Measurements from ENCODE around the gene NELFA.
"Not testable (repeated sequence)": the region's sequence is repeated elsewhere in the genome, so short reads cannot be mapped to it uniquely, and the experiment has no call there.

The NELFA gene

DNA sequence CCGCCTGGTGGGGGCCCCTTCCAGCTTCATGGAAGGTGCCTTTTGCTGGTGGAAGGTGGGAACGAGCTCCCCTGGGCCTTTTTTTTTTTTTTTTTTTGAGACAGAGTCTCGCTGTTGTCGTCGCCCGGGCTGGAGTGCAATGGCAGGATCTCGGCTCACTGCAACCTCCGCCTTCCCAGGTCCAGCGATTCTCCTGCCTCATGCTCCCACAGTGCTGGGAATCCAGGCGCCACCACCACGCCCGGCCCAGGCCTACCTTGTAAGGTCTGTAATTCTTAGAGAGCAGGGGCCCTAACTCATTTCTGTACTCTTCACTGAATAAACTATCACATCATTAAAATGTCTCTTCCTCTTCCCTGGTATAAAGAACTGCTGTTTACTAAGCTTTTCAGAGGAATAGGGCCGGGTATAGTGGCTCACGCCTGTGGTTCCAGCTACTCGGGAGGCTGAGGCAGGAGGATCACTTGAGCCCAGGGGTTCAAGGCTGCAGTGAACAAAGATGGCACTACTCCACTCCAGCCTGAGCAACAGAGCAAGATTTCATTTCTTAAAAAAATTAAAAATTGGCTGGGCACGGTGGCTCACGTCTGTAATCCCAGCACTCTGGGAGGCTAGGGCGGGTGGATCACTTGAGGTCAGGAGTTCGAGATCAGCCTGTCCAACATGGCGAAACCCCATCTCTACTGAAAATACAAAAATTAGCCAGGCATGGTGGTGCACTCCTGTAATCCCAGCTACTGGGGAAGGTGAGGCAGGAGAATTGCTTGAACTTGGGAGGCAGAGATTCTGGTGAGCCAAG is 14.9 kb downstream of the NELFA start:
- DNase-seq = not testable (repeated sequence)

DNA sequence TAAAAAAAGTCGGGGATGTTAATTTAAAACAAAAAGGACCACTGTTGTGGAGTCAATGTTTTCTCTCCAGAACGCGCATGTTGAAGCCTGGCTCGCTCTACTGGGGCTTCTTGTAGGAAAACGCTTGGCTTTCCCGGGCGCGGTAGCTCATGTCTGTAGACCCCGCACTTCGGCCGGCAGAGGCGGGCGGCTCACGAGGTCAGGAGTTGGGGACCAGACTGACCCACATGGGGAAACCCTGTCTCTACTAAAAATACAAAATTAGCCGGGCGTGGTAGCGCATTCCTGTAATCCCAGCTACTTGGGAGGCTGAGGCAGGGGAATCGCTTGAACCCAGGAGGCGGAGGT is 15.6 kb downstream of the NELFA start:
- no peak for DNase-seq

DNA sequence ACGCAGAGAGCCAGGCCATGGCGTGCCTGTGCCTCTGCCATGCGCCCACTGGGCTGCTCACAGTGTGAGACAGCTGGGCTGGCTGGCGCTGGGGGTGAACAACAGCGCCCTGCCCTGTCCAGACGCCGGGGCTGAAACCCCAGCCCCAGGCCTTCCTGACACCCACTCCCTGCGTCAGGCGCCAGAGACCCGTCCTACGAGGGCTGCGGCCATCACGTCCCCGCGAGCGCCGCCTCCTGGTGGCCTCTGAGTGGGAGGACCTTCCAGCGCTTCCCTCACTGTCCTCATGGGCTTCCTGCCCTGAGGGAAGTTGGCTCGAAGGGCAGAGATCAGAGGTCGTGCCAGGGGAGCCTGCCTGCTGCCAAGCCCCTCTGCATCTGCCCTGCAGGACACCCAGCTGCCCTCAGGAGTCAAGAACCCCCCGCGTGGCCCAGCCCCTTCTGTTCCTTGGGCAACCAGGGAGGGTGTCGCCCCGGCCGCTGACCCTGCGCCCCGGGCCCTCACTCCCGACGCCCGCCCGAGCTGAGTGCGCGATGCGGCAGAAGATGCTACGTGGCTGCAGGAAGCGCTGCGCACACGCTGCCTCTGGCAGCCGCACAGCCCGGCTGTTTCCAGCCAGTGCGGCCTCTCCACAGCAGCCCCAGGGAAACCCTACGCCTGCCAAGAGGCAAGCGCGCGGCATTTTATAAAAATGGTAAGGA is 16.2 kb downstream of the NELFA start:
- no peak for DNase-seq

DNA sequence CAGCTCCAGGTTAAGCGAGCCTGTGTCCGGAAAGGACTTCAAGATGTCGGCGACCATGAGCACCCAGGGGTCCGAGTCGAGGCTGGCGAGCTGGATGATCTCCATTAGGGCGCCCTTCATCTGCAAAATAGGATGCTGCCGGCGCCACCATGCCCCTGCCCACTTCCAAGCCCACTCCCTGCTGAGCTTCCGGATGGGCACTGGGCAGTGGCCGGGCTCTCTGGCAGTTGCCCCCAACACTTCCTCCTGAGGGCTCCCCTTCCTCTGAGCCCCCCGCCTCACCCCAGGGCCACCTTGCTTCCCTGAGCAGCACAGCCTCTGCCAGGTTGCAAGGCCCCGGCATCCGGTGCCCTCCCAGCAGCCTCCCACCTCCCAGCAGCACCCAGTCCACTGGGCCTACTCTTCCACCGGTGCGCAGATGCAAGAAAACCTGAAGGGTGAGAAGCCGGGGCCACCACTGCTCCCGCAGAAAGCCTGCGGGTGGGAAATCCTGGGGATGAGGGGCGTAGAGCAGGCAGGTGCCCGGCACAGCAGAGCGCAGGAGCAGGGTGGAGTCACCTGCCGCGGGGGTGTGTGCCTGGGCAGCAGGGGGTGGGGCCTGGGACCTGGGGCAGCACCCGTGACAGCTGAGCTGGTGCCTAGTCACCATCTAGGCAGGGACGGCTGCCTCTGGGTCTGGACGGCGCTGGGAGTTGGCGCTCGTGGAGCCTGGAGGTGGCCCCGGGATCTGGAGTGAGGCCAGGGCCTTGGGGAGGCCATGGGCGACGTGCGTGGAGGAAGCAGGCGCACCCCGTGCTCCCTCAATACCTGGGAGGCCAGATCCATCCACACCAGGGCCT is 17.0 kb downstream of the NELFA start:
- no peak for DNase-seq

DNA sequence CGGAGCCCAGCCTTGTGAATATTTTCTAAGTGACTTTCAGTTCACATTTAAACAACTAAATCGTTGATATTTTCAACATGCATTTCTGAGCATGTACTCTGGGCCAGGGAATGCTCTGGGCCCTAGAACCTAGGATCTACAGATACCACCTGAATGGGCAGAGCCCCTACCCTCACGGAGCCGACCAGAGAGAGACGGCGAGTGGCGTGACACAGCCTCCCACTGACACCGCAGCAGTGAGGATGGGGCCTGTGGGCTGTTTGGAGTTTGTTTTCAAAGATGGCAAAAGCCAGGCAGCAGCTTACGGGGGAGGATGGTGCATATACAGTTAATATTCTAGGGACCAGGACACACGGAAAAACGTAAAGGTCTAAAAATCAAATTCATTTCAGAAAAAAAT is 17.7 kb downstream of the NELFA start:
- no peak for DNase-seq

DNA sequence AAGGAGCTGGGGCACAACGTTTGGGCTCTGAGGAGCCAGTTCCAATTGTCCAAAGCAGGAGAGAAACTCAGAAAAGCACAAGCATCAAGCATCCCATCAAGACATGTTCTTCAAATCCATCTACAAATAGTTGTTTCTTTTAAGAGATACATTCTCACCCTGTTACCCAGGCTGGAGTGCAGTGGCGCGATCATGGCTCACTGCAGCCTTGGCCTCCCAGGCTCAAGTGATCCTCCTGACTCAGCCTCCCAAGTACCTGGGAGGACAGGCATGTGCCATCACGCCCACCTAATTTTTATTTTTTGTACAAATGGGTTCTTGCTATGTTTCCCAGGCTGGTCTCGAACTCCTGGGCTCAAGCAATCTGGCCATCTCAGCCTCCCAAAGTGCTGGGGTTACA is 18.1 kb downstream of the NELFA start:
- DNase-seq = no peak

DNA sequence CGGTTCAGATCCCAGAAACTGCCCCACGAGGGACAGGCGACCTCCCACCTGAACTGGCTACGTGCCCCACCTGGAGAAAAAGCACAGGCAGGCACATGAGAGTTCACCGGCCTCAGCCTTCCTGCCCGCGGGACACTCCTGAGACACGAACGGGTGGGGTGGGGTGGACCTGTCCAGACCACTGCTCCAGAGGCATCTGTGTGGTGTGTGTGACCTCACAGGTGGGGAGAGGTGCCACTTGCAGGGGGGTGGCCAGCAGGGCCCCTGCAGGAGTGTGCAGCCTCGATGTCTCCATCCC is 18.5 kb downstream of the NELFA start:
- DNase-seq = no peak

DNA sequence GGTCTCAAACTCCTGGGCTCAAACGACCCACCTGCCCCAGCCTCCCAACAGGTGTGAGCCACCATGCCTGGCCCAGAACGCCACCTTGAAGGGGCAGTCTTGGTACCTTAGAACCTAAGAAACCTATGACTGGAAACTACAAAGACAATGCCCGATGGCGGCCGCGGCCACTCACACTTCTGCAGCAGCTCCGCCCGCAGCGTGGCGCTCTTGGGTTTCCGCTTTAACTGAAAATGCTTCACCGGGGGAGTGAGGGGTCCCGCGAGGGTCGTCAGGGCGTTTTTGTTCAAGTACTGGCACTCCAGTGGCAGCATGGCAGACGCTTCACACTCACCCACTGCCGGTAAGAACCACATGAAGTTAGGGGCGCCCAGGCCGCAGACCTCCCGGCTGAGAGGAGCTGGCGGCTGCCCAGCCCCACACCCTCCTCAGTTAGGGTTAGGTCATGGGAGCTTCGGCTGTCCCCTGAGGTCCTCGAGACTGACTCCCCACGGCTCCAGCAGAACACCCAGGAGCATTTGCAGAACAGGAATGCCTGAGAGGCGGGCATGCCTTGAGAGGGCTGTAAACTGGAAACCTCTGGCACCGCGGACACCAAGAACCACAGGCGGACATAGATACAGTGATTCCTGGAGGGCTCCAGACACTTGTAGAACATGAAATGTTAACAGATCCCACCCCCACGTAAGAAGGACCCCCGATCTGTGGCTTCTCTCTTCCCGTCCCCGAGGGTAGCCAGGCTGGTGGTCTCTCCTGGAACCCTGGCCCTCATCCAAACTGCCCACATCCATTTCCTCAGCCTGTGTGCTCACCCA is 19.0 kb downstream of the NELFA start:
- no peak for DNase-seq

DNA sequence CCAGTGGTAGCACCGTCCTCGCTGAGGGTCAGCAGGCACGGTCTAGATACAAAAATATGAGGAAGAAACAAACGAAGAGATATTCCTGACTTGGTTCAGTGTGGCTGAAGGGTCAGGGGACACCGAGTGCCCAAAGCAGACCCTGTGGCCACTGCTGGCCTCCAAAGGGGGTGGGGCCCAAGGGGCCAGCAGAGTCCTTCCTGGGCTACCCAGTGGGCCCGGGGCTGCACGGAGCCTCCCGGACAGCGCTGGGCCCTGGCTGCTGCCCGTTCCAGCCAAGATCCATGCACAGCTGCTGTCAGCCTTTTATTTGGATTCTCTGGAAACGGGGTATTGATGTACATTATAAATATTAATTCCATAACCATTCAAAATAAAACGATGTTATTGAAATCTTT is 20.4 kb downstream of the NELFA start:
- no peak for DNase-seq

GRCh38 chr4:1987721-1988326 is 20.9 kb downstream of the NELFA start:
- DNase-seq = no peak

- DNase-seq = no peak
Observed at GRCh38 chr4:1987296-1987695, 21.5 kb downstream of the NELFA start.

GRCh38 chr4:1986578-1987210 is 22.1 kb downstream of the NELFA start:
- no peak for DNase-seq

DNA sequence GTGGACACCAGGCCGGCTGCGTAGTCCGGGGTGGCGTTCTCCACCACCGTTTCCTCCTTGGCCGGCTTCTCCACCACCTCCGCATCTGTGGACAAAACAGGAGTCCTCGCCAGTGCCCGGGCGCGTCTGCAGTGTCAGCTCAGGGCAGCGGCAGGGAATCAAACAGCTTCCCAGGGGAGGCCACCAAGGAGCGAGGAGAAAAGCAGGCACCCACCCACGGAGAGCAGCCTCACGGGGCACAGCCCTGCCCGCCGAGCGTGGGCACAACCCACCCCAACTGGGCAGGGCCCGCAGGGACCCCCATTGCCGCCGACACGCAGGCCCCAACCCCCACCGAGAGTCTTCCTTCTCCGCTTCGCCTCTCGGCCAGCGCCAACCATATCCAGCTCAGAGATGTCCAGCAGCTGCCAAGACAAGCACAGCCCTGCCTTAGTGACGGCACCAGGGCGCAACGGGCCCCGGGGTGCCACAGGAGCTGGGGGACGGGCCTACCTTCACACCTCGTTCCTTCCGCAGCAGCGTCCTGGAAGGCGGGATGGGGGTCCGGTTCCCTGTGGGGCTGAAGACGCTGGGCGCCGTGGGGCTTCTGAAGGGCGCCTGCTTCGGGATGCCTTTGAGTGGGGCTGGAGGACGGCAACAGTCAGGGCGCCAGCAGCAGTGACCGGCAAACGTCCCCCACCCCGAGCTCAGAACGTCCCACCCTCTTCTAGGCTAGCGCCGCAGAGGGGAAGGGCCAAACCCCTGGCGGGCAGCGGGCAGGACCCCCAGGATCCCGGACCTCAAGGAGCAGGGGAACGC is 22.8 kb downstream of the NELFA start:
- no peak for DNase-seq

DNA sequence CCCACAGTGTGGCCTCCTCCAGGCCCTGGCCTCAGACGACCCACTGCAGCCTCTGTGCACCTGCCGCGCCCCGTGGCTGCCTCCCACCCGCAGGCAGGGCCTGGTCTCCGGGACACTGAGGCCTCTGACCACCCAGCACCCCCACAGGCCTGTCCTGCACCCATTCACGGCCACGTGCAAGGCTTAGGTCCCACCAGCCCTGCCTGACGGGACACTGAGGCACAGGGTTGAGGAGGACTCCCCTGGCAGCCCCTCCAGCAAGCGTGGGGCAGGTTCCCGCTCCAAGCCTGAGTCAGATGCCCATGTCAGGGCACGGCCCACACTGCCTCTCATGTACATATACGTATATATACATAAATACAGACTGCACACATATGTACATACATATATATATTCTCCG is 23.5 kb downstream of the NELFA start:
- no peak for DNase-seq

DNA sequence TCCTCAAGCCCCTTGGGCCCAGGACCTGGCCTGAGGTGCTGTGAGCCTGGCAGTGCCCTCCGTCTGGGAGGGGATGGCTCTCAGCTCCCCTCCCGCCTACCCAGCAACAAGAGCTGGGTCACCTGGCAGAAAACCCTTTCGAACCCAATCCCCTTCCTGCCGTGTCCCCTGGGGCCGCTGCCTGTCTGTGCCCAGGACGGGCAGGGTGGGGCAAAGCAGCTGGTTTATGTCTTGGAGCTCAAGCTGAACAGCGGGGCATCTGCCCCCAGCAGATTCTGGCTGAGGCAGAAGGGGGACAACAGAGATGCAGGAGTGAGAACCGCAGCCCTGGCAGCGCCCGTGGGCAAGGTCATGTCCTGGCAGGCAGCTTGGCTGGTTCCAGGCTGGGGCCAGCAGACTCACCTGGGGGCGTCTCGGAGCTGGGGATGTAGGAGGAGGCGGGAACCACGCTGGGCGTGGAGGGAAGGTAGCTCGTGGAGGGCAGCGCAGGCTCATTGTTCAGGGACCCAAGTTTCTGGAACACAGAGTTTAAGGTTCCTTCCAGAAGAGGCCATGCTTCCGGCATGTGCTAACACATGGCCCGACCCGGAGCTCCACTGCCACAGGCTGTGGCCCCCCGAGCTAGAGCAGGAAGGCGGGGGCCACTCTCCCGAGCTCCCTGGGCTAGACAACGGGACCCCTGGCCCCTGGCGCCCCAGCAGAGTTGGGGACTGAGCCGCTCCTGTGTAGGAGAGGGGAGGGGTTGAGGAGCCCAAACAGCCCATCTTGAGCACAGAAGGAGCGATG is 24.2 kb downstream of the NELFA start:
- DNase-seq = no peak

- no peak for DNase-seq
Observed at GRCh38 chr4:1983846-1984405, 24.8 kb downstream of the NELFA start.

DNA sequence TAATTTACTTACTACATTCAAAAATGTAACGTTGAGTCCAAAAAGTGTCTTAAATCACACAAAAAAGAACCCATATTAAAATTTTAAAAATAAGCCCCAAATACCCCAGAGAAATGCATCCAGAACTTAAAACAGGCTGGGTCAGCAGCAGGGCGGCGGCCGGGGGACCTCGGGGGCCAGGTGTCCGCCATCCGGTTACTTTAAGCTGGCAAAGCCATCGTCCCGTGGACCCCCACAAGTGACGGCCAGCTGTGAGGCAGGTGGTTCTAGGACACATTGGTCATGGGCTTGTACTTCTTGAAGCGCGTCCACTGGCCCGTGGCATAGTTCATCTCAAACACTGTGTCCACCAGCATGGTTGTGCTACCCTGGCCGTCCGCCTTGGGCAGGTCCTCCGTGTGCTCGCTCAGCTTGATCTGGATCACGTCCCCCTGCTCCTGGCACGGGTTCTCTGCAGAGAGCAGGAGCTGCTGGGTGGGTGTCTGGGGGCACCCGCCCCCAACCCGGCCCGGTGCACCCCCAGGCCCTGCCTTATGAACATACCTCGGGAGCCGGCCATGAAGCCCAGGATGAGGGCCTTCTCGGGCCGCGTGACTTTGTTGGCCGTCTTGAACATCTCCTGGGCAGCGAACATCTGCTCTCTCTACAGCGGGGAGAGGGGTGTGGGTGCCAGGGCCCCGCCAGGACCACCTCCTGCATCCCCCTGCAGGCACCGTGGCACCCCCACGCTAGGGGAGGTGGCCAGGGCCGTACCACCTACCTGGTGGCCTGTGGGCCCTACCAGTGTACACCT is 25.5 kb downstream of the NELFA start:
- no peak for DNase-seq

GRCh38 chr4:1982124-1983052 is 26.4 kb downstream of the NELFA start:
- no peak for DNase-seq

Data from NCI-H1092 (cell line).